SJSA1 (cell line): ENCODE data around the gene PPP1R2. TPM values are rescaled to one million over a fixed set of nuclear protein-coding genes. Genes with fewer than 3 reads are reported as not detected.
"Not testable (repeated sequence)": the region's sequence is repeated elsewhere in the genome, so short reads cannot be mapped to it uniquely, and the experiment has no call there.

Experiments used
- DNase-seq, 2 experiments: peaks; one replicate each; pipeline ENCODE4 v3.0.0-alpha.2; 2015 to 2020; ENCODE audit warnings: low spot score in 2 of 2, low read depth in 1 of 2
- H3K27ac ChIP-seq: fragments of 250-450 bp; sonication (Bioruptor Pico); 2 replicates; pipeline ENCODE4 v1.5.1; 2020; ENCODE audit warnings: mild to moderate bottlenecking, moderate library complexity
- H3K27me3 ChIP-seq: fragments of 250-450 bp; sonication (Bioruptor Pico); replicated peaks from 2 replicates; pipeline ENCODE4 v1.5.1; 2020; ENCODE audit warnings: mild to moderate bottlenecking, moderate library complexity
- H3K36me3 ChIP-seq: fragments of 250-450 bp; sonication (Bioruptor Pico); 2 replicates; pipeline ENCODE4 v1.5.1; 2020; ENCODE audit warnings: mild to moderate bottlenecking
- H3K4me1 ChIP-seq: fragments of 250-450 bp; sonication (Bioruptor Pico); replicated peaks from 2 replicates; pipeline ENCODE4 v1.6.1; 2021; ENCODE audit warnings: mild to moderate bottlenecking
- H3K4me3 ChIP-seq: fragments of 250-450 bp; sonication (Bioruptor Pico); 2 replicates; pipeline ENCODE4 v1.5.1; 2020; ENCODE audit warnings: mild to moderate bottlenecking
- H3K9me3 ChIP-seq: fragments of 250-450 bp; sonication (Bioruptor Pico); replicated peaks from 2 replicates; pipeline ENCODE4 v1.5.1; 2020; ENCODE audit warnings: mild to moderate bottlenecking
- total RNA-seq: library from RNA; depleted of rRNA; stranded (reverse); fragments of >200 nt; shearing (Covaris generic); gene quantifications from 2 replicates; pipeline ENCODE4 v1.2.3, GENCODE V29; 2014

The PPP1R2 gene
- total RNA-seq, 1 experiment from 2014 or later, result 54.8 TPM

DNA sequence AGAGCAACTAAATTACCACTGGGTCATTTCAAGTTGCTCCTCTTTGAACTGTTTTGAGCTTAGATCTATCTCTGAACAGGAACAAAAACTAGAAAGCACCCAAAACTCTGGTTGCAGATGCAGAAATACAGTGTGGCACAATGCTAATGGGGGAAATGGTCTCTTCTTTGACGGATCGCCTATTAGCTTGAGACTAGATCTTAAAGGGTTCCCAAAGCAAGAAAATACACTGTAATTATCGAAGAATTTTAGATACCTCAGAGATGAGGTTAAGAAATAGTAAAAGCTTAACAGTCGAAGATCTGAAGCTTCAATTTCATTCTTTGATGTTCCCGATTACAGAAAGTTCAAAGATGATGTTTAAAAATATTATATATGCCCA is 818 bp downstream of the PPP1R2 start:
- no peaks in the 10 kb centered on the region for H3K9me3 ChIP-seq
- peak in 1 of 2 experiments; percentile 19 for DNase-seq
- H3K27me3 ChIP-seq, result no peaks in the 10 kb centered on the region
- peak overlapping the region; percentile 91 for H3K4me3 ChIP-seq
- no peak overlapping the region for H3K27ac ChIP-seq
- peaks cover 38% of the 10 kb centered on the region for H3K4me1 ChIP-seq
- H3K36me3 ChIP-seq, result peaks cover 5% of the 10 kb centered on the region

DNA sequence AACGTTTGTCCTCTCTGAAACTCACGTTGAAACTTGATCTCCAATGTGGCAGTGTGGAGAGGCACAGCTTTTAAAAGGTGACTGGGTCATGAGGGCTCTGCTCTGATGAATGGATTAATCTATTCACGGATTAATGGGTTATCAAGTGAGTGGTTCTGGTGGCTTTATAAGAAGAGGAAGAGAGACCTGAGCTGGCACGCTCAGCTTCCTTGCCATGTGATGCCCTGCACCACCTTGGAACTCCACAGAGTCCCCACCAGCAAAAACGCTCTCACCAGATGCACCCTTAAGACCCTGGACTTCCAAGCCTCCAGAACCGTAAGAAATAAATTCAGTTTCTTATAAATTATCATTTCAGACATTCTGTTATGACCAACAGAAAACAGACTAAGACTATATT is 2.6 kb downstream of the PPP1R2 start:
- no peak overlapping the region for H3K4me3 ChIP-seq
- H3K27me3 ChIP-seq, result no peaks in the 10 kb centered on the region
- peaks cover 5% of the 10 kb centered on the region for H3K36me3 ChIP-seq
- no peak overlapping the region for H3K27ac ChIP-seq
- H3K9me3 ChIP-seq, result no peaks in the 10 kb centered on the region
- H3K4me1 ChIP-seq, result peaks cover 24% of the 10 kb centered on the region
- DNase-seq, result no peak

DNA sequence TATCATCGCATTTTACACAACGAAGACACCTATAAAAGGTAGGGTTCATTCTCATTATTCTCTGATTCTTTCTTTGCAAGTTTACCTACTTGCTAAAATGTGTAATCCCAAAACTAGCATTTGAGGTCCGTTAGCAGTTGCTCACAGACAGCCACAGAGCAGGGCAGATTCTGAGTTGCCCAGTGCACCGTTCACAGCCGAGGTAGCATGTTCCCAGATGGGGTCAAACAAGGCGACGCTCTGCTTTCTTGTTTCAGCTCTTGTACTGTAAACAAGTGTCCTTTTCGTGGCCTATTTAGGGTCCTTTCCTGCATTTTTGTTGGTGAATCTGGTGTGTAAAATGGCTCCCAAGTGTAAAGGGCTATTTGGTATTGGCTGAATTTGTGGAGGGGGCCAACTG is 3.1 kb downstream of the PPP1R2 start:
- peaks cover 5% of the 10 kb centered on the region for H3K36me3 ChIP-seq
- no peaks in the 10 kb centered on the region for H3K9me3 ChIP-seq
- peaks cover 24% of the 10 kb centered on the region for H3K4me1 ChIP-seq
- H3K27ac ChIP-seq, result no peak overlapping the region
- no peaks in the 10 kb centered on the region for H3K27me3 ChIP-seq
- no peak for DNase-seq
- H3K4me3 ChIP-seq, result no peak overlapping the region

DNA sequence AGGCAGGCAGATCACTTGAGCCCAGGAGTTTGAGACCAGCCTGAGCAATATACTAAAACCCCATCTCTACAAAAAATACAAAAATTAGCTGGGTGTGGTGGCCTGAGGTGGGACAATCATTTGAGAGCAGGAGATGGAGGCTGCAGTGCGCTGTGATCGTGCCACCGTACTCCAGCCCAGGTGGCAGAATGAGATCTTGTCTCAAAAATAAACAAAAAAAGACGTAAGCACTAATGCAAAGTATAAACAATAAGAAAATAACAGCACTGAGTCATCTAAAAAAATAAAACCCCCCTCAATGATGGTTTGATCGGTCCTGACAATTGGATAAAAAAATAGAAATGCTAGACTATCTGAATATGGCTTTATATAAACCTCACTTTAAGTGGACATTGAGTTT is 3.6 kb downstream of the PPP1R2 start:
- Histone ChIP-seq H3K36me3 (peaks cover 5% of the 10 kb centered on the region), H3K4me1 (peaks cover 20% of the 10 kb centered on the region), H3K9me3 (no peaks in the 10 kb centered on the region), H3K27ac (no peak overlapping the region), H3K4me3 (no peak overlapping the region), H3K27me3 (no peaks in the 10 kb centered on the region)
- DNase-seq, result no peak

DNA sequence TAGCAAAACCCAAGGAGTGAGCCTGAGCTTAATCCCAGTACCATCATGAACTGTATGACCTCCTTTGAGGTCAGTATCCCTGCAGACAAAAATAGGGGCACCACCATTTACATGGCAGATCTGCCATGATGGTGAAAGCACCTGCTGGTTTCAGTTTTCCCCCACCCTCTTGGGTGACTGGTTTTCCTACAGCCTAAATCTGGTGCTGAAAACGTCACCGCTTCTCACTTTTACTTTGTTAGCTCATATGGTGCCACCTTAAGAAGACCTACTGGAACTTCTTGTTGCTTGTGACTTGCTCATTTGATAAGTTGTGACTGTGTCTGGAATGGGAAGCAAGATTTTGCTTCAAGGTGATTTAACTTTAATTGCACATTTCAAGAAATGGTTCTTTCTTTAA is 5.1 kb downstream of the PPP1R2 start:
- no peaks in the 10 kb centered on the region for H3K9me3 ChIP-seq
- H3K27ac ChIP-seq, result no peak overlapping the region
- no peak overlapping the region for H3K4me3 ChIP-seq
- peaks cover 4% of the 10 kb centered on the region for H3K36me3 ChIP-seq
- no peaks in the 10 kb centered on the region for H3K27me3 ChIP-seq
- H3K4me1 ChIP-seq, result peaks cover 10% of the 10 kb centered on the region
- DNase-seq, result no peak

DNA sequence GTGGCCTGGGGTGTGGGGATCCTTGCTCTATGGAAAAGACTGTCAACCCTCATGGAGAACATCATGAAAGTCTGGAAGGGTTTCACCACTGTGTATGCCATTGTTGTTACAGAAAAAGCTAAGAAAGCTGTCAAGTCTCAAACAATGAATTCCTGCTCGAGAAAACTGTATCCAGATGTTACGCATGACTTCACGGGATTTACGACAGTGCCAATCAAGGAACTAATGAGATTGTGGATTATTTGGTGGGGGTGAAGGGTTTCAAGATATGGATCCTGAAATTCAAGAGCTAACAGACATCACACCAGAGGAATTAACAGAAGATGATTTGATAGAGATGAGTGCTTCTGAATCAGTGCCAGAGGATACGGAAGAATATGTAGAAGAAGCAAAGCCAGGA is 7.8 kb downstream of the PPP1R2 start:
- Histone ChIP-seq H3K36me3 (no peaks in the 10 kb centered on the region), H3K4me3 (no peak overlapping the region), H3K27me3 (no peaks in the 10 kb centered on the region), H3K27ac (no peak overlapping the region), H3K4me1 (peaks cover 6% of the 10 kb centered on the region; the same call in 1 of the 2 replicates), H3K9me3 (no peaks in the 10 kb centered on the region)
- no peak for DNase-seq

DNA sequence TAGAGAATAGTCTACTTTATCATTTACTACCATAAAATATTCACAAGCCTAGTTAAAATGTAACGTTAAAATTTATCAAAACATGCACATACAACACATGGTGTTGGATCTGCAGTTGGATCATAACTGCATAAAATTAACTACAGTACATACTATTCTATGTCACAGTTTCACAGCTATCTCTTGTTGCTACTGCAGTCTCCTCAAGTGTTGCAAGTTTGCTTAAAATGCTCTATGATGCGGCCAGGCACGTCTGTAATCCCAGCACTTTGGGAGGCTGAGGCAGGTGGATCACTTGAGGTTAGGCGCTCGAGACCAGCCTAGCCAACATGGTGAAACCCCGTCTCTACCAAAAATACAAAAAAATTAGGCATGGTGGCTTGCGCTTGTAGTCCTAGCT is 10.3 kb downstream of the PPP1R2 start:
- peaks cover 7% of the 10 kb centered on the region for H3K36me3 ChIP-seq
- no peaks in the 10 kb centered on the region for H3K4me1 ChIP-seq
- H3K4me3 ChIP-seq, result no peak overlapping the region
- no peak overlapping the region for H3K27ac ChIP-seq
- H3K9me3 ChIP-seq, result no peaks in the 10 kb centered on the region
- H3K27me3 ChIP-seq, result no peaks in the 10 kb centered on the region
- DNase-seq, result no peak

DNA sequence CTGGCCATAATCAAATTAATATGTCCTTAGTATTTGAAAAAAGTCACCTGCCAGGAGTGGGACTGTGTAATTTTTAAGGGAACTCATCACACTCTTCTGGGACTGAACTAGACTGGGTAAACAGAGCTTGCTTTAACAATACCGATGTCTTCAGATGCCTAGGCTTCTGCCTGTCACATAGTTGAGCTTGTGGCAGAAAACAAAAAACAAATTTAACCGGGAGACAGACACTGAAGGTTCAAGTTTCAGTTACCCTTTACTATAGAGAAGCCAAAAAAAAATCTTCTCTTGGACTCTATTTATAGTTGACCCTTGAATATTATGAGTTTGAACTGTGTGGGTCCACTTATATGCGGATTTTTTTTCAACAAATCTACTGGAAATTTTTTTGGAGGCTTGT is 10.8 kb downstream of the PPP1R2 start:
- peaks cover 7% of the 10 kb centered on the region for H3K36me3 ChIP-seq
- no peak overlapping the region for H3K27ac ChIP-seq
- no peak for DNase-seq
- H3K27me3 ChIP-seq, result no peaks in the 10 kb centered on the region
- no peak overlapping the region for H3K4me3 ChIP-seq
- H3K9me3 ChIP-seq, result no peaks in the 10 kb centered on the region
- H3K4me1 ChIP-seq, result no peaks in the 10 kb centered on the region

DNA sequence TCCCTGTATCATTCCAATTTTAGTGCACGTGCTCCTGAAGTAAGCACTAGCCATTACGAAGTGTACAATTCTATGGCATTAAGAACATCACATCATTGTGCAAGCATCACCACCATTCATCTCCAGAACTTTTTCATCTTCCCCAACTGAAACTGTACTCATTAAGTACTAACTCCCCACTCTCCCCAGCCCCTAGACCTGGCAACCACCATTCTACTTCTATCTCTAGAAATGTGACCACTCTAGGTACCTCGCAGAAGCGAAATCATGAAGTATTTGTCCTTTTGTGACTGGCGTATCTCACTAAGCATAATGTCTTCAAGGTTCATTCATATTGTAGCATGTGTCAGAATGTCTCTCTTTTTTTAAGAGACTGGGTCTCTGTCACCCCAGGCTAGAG is 11.4 kb downstream of the PPP1R2 start:
- Histone ChIP-seq H3K4me1 (no peaks in the 10 kb centered on the region), H3K27me3 (no peaks in the 10 kb centered on the region), H3K36me3 (peaks cover 7% of the 10 kb centered on the region), H3K4me3 (no peak overlapping the region), H3K27ac (no peak overlapping the region), H3K9me3 (no peaks in the 10 kb centered on the region)
- DNase-seq, result no peak

DNA sequence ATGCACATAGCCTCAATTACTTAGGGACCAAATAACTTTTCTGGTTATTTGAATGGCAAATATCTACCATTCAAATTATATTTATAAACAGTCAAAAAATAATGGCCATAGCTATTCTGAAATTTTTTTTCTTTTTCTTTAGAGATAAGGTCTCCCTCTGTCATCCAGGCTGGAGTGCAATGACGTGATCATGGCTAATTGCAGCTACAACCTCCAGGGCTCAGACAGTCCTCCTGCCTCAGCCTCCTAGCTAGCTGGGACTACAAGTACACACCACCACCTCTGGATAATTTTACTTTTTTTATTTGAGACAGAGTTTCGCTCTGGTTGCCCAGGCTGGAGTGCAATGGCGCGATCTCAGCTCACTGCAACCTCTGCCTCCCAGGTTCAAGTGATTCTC is 16.6 kb downstream of the PPP1R2 start:
- Histone ChIP-seq H3K27ac (no peak overlapping the region), H3K4me3 (no peak overlapping the region), H3K27me3 (no peaks in the 10 kb centered on the region), H3K4me1 (no peaks in the 10 kb centered on the region), H3K9me3 (no peaks in the 10 kb centered on the region), H3K36me3 (peaks cover 18% of the 10 kb centered on the region)
- no peak for DNase-seq

DNA sequence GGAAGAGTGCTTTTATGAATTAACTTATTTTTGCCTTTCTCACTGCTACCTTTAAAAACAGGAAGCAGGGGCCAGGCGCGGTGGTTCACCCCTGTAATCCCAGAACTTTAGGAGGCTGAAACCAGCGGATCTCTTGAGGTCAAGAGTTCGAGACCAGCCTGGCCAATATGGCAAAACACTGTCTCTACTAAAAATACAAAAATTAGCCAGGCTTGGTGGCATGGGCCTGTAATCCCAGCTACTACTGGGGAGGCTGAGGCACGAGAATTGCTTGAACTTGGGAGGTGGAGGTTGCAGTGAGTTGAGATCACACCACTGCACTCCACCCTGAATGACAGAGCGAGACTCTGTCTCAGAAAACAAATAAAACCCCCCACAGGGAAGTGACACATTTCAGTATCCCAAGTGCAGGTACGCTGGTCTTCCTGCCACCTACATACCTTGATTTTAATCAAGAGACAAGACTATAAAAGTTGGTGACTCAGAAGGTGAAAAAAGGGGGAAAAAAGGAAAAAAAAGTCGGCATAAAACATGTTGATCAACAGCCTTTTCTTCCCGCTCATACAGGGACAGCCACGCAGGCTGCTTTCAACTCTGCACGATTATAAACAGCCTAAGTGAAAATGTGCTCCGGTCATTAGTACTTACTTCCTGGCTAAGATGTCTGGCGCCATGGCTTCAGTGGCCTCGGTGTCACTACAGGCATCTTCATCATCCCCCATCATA is 18.8 kb downstream of the PPP1R2 start:
- no peak for DNase-seq

DNA sequence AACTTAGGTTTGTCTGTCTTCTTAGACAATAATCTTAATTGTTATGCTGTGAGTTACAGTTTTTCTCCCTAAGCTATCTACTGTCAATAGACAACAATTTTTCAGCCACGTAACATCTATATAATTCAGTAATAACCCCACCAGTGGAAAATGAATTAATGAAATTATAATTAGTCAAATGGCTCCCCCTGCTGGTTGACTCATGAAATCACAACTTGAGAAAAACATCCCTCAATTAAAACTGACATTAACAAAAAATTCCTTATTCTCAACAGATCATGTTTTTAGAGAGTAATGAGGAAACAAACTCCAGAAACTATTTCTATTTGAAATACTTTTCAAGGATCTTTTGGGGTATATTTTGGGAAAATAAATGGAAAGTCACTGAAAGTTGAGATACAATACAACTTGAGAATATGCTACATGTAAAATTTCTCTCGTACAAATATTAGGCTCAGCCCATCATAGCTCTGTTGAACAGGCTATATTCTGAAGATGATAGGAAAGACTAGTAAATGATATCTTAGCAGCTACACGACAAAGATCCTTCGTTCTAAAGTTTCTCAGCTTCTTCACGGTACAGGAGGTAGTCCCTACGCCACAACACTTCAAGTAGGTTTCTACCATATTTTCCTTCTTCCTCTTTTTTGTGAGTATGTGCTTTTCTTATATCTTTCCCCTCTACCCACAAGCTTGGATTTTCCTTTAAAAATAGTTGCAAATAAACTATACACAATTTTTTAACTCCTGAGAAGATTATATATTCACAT is 20.7 kb downstream of the PPP1R2 start:
- no peak overlapping the region for H3K27ac ChIP-seq

More for the DNA sequence above, 18.8 kb downstream of the PPP1R2 start:
- H3K36me3 ChIP-seq, result peaks cover 13% of the 10 kb centered on the region
- H3K9me3 ChIP-seq, result no peaks in the 10 kb centered on the region
- H3K27me3 ChIP-seq, result no peaks in the 10 kb centered on the region
- no peak overlapping the region for H3K4me3 ChIP-seq
- H3K27ac ChIP-seq, result no peak overlapping the region
- no peaks in the 10 kb centered on the region for H3K4me1 ChIP-seq

DNA sequence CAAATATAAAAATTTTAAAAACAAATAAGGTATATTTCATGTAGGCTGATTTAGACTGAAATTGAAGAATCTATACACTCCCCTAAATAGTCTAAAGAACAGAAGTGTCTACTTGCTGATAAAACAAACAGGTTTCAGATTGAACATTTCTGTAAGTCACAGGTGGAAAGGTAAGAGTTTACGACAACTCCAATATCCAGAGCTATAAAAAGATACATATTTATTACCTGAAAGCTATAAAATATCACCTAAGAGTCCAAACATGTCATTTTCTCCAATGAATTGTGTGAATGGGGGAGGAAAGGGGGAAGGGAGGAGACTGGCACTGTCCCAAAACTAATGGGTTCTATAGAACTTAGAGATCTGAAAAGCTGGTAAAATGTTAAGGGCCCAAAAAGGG is 26.1 kb downstream of the PPP1R2 start:
- no peaks in the 10 kb centered on the region for H3K27me3 ChIP-seq
- peaks cover 6% of the 10 kb centered on the region for H3K36me3 ChIP-seq
- no peaks in the 10 kb centered on the region for H3K4me1 ChIP-seq
- DNase-seq, result no peak
- no peak overlapping the region for H3K4me3 ChIP-seq
- H3K27ac ChIP-seq, result no peak overlapping the region
- no peaks in the 10 kb centered on the region for H3K9me3 ChIP-seq

More for the DNA sequence above, 20.7 kb downstream of the PPP1R2 start:
- Histone ChIP-seq H3K36me3 (peaks cover 11% of the 10 kb centered on the region; the same call in 1 of the 2 replicates), H3K4me1 (no peaks in the 10 kb centered on the region), H3K9me3 (no peaks in the 10 kb centered on the region), H3K27me3 (no peaks in the 10 kb centered on the region), H3K4me3 (no peak overlapping the region)
- no peak for DNase-seq

DNA sequence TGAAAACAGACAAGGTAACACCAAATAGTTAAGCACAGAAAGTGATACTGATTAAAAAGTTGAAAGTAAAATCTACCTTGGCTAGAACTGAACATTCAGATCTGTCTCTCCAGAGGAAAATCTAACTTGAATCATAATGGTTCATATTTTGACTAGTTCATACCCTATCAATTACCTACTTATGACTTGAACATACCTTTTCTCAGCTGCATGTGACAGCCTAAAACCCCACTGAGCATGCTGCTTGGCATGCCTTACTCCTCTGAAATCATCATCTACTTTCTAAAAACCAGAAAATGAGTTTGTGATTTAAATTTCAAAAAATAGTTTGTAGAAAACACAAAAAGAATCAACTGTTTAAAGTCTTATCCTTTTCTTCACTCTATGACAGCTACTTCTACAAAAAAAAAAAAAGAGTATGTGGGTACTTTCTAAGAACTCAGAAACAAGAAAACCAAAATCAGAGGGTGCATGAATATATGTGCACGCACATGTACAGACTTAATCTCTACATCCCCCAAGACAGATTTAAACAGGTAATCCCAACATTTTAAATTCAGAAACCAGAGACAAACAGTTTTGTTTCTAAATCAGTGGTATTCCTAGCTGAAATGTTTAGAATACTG is 28.4 kb downstream of the PPP1R2 start:
- not testable (repeated sequence) for H3K4me1 ChIP-seq, H3K27ac ChIP-seq, H3K4me3 ChIP-seq, H3K36me3 ChIP-seq, H3K27me3 ChIP-seq, DNase-seq, H3K9me3 ChIP-seq
